Ascending aorta (tissue), 2 donors: Measurements from ENCODE around the gene UBR3. TPM values are rescaled to one million over a fixed set of nuclear protein-coding genes. Genes with fewer than 3 reads are reported as not detected.
"Not testable (repeated sequence)": the region's sequence is repeated elsewhere in the genome, so short reads cannot be mapped to it uniquely, and the experiment has no call there.

Experiments
- DNase-seq, 2 donors: peaks; one replicate each; pipeline ENCODE4 v3.0.0-alpha.2; 2019; ENCODE audit warnings: low spot score in 2 of 2
- H3K27ac ChIP-seq, 2 donors: fragments of 200-600 bp; sonication (generic); one replicate each; pipeline ENCODE4 v1.5.1; 2016 to 2017; ENCODE audit warnings: mild to moderate bottlenecking in 1 of 2
- H3K27me3 ChIP-seq: fragments of 200-600 bp; sonication (generic); one replicate; pipeline ENCODE4 v1.5.1; 2017
- H3K36me3 ChIP-seq, 2 donors: fragments of 200-600 bp; sonication (generic); one replicate each; pipeline ENCODE4 v1.5.1; 2016
- H3K4me1 ChIP-seq, 2 donors: fragments of 200-600 bp; sonication (generic); one replicate each; pipeline ENCODE4 v1.5.1; 2016 to 2017; ENCODE audit warnings: mild to moderate bottlenecking in 1 of 2
- H3K4me3 ChIP-seq, 2 donors: fragments of 200-600 bp; sonication (generic); one replicate each; pipeline ENCODE4 v1.5.1; 2016 to 2017; ENCODE audit warnings: mild to moderate bottlenecking in 1 of 2
- H3K9me3 ChIP-seq, 2 donors: fragments of 200-600 bp; sonication (generic); one replicate each; pipeline ENCODE4 v1.5.1; 2016
- intact Hi-C: fragments of 100-400 bp; cut with DNase I; formaldehyde crosslinking; loops from one replicate; pipeline ENCODE4 v1.15.1; 2023
- total RNA-seq: library from RNA; depleted of rRNA; stranded (reverse); fragments of >200 nt; gene quantifications from one replicate; pipeline ENCODE4 v1.1.0, GENCODE V29; 2016
- TF ChIP-seq, protein P1 (sequence below), 3 experiments: fragments of 200-600 bp in 2 of 3; fragments of 450-650 bp in 1 of 3; sonication (generic) in 2 of 3; IDR thresholded peaks; one replicate each; pipeline ENCODE4 v1.5.1; 2016 to 2019; ENCODE audit warnings: antibody characterized with exemption in 3 of 3, mild to moderate bottlenecking in 1 of 3, moderate library complexity in 1 of 3

UBR3 gene
- total RNA-seq, 1 donor from 2014 or later: 37.7 TPM

DNA sequence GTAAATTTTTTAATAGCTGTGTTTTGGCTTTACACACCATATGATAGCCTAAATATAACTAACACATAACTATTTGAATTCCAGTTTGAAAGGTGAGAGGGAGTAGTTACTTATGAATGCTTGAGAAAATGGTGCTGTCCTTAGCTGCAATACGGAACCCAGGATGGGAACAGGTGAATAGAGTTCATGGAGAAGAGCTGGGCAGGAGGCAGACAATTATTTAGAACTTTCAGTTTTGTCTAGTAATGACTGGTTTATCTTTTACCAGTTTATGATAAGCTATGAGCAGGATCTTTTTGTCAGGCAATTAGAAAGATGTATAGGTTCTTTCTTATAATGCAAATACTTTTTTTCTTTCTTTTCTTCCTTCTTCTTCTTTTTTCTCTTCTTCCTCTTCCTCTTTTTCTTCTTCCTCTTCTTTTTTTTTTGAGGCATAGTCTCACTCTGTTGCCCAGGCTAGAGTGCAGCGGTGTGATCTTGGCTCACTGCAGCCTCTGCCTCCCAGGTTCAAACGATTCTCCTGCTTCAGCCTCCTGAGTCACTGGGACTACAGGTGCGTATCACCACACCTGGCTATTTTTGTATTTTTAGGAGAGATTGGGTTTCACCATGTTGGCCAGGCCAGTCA is 25.9 kb downstream of the UBR3 start:
- Histone ChIP-seq H3K27me3 (no peaks in the 10 kb centered on the region), H3K27ac (no peak overlapping the region), H3K36me3 (no peaks in the 10 kb centered on the region), H3K4me3 (no peak overlapping the region), H3K9me3 (no peaks in the 10 kb centered on the region), H3K4me1 (no peaks in the 10 kb centered on the region)
- TF ChIP-seq, protein P1, sequence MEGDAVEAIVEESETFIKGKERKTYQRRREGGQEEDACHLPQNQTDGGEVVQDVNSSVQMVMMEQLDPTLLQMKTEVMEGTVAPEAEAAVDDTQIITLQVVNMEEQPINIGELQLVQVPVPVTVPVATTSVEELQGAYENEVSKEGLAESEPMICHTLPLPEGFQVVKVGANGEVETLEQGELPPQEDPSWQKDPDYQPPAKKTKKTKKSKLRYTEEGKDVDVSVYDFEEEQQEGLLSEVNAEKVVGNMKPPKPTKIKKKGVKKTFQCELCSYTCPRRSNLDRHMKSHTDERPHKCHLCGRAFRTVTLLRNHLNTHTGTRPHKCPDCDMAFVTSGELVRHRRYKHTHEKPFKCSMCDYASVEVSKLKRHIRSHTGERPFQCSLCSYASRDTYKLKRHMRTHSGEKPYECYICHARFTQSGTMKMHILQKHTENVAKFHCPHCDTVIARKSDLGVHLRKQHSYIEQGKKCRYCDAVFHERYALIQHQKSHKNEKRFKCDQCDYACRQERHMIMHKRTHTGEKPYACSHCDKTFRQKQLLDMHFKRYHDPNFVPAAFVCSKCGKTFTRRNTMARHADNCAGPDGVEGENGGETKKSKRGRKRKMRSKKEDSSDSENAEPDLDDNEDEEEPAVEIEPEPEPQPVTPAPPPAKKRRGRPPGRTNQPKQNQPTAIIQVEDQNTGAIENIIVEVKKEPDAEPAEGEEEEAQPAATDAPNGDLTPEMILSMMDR (IDR thresholded peaks at IDR 0.05): no peak
- no peak for DNase-seq
- intact Hi-C loops: no loop called here

DNA sequence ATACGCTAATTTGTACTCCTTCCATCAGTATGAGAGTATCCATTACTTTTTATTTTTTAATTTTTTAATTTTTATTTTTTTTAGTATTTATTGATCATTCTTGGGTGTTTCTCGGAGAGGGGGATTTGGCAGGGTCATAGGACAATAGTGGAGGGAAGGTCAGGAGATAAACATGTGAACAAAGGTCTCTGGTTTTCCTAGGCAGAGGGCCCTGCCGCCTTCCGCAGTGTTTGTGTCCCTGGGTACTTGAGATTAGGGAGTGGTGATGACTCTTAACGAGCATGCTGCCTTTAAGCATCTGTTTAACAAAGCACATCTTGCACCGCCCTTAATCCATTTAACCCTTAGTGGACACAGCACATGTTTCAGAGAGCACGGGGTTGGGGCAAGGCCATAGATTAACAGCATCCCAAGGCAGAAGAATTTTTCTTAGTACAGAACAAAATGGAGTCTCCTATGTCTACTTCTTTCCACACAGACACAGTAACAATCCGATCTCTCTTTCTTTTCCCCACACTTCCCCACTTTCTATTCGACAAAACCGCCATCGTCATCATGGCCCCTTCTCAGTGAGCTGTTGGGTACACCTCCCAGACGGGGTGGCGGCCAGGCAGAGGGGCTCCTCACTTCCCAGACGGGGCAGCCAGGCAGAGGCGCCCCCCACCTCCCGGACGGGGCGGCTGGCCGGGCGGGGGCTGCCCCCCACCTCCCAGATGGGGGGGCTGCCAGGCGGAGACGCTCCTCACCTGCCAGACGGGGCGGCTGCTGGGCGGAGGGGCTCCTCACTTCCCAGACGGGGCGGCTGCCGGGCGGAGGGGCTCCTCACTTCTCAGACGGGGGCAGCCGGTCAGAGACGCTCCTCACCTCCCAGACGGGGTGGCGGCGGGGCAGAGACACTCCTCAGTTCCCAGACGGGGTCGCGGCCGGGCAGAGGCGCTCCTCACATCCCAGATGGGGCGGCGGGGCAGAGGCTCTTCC is 28.3 kb downstream of the UBR3 start:
- H3K27me3 ChIP-seq, H3K4me1 ChIP-seq, H3K27ac ChIP-seq, intact Hi-C loops, DNase-seq, H3K9me3 ChIP-seq, H3K36me3 ChIP-seq, H3K4me3 ChIP-seq: not testable (repeated sequence)

DNA sequence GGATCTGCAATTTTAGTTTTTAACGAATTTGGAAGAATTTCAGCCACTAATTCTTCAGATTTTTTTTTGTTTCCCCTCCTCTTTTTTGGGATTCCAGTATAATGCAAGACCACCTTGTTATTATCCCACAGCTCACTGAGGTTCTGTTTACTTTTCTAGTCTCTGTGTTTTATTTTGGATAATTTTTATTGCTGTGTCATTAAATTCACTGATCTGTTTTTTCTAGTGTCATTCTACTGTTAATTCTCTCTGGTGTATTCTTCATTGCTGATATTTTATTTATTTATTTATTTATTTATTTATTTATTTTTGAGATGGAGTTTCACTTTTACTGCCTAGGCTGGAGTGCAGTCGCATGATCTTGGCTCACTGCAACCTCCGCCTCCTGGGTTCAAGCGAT is 32.2 kb downstream of the UBR3 start:
- TF ChIP-seq, protein P1 (IDR thresholded peaks at IDR 0.05): no peak
- H3K4me1 ChIP-seq: peaks cover 0 to 4% of the 10 kb centered on the region in 2 donors
- no peak overlapping the region for H3K4me3 ChIP-seq
- no peak overlapping the region for H3K27ac ChIP-seq
- no peaks in the 10 kb centered on the region for H3K36me3 ChIP-seq
- H3K27me3 ChIP-seq: no peaks in the 10 kb centered on the region
- no peak for DNase-seq
- intact Hi-C loops: no loop called here
- no peaks in the 10 kb centered on the region for H3K9me3 ChIP-seq

DNA sequence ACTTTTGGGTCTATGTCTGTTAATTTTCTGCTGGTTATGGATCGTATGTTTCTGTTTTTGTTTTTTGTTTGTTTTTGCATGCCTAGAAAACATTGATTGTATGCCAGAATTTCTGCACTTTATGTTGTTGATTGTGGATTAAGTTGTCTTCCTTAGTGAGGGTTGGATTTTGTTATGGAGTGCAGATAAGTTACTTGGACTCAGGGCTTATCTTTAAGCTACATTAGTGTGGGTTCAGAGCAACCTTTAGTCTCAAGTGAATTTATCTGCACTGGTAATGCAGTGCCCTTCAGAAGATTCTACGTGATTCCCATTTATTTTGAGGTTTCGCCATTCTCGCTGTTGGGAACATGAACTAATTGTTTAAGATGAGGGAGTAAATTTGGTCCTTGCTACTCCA is 32.9 kb downstream of the UBR3 start:
- DNase-seq: no peak
- Histone ChIP-seq H3K36me3 (no peaks in the 10 kb centered on the region), H3K27ac (no peak overlapping the region), H3K4me3 (no peak overlapping the region), H3K4me1 (peaks cover 0 to 4% of the 10 kb centered on the region in 2 donors), H3K9me3 (no peaks in the 10 kb centered on the region), H3K27me3 (no peaks in the 10 kb centered on the region)
- intact Hi-C loops: no loop called here
- TF ChIP-seq, protein P1 (IDR thresholded peaks at IDR 0.05): no peak

DNA sequence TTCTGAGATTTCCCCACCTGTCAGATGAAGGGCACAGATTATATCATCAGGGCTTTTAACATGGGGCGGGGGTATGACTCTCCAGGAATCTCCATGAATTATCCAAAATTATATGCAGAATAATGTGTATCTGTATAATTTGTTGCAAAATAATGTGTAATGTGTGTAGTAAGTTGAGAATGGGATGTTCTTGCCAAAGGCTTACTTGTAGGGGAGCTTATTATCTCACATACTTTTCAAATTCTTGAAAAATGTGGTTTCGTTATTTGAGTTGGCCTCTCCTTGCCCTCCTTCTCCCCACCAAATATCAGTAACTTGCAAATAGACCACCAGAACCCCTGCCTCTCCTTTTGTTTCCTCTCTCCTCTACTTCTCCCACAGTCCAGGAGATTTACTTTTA is 35.6 kb downstream of the UBR3 start:
- Histone ChIP-seq H3K36me3 (no peaks in the 10 kb centered on the region), H3K27me3 (no peaks in the 10 kb centered on the region), H3K4me3 (no peak overlapping the region), H3K9me3 (no peaks in the 10 kb centered on the region), H3K4me1 (peaks cover 0 to 4% of the 10 kb centered on the region in 2 donors), H3K27ac (no peak overlapping the region)
- intact Hi-C loops: no loop called here
- DNase-seq: no peak
- TF ChIP-seq, protein P1 (IDR thresholded peaks at IDR 0.05): no peak

DNA sequence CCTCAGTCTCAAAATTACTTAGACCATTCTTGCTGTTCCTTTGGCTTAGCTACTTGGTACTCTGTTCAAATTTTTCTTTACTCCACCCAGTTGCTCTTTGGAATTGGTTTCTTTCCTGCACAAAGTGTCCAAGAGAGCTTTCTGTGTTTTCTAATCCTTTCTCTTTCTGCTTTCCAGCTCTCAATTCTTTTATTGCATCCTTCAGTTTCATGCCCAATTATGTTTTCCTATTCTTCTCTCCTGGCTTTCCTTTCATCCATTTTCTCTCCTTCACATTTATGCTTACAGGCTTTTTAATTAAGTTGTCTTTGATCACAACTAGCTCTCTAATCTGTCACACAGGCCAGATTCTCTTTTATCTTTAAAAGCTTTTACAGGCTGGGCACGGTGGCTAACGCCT is 38.2 kb downstream of the UBR3 start:
- peaks cover 0 to 4% of the 10 kb centered on the region in 2 donors for H3K4me1 ChIP-seq
- DNase-seq: no peak
- H3K27me3 ChIP-seq: no peaks in the 10 kb centered on the region
- H3K9me3 ChIP-seq: no peaks in the 10 kb centered on the region
- H3K4me3 ChIP-seq: no peak overlapping the region
- no peak overlapping the region for H3K27ac ChIP-seq
- no peaks in the 10 kb centered on the region for H3K36me3 ChIP-seq
- TF ChIP-seq, protein P1 (IDR thresholded peaks at IDR 0.05): no peak
- intact Hi-C loops: no loop called here

DNA sequence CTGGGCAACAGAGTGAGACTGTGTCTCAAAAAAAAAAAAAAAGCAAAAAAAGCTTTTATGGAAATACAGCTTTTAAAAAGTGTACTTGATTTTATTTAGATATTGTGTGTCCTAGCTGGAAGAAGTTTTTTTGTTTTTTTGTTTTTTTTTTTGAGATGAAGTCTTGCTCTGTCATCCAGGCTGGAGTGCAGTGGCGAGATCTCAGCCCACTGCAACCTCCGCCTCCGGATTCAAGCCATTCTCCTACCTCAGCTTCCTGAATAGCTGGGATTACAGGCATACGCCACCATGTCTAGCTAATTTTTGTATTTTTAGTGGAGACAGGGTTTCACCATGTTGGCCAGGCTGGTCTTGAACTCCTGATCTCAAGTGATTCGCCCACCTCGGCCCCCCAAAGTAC is 39.0 kb downstream of the UBR3 start:
- intact Hi-C loops, DNase-seq: not testable (repeated sequence)

More for the DNA sequence above, 39.0 kb downstream of the UBR3 start:
- not testable (repeated sequence) for H3K36me3 ChIP-seq, H3K9me3 ChIP-seq, H3K4me3 ChIP-seq, H3K4me1 ChIP-seq, H3K27me3 ChIP-seq, H3K27ac ChIP-seq
